Measurements from ENCODE around the gene SHOX. TPM values are rescaled to one million over a fixed set of nuclear protein-coding genes. Genes with fewer than 3 reads are reported as not detected.

Gene SHOX
- under 1 TPM in 2 of 3 donors, not detected in 1; 0.12 to 0.22 TPM for total RNA-seq
- long read RNA-seq, donor 1 = 0 reads
- long read RNA-seq, donor 2 = 0 reads

DNA sequence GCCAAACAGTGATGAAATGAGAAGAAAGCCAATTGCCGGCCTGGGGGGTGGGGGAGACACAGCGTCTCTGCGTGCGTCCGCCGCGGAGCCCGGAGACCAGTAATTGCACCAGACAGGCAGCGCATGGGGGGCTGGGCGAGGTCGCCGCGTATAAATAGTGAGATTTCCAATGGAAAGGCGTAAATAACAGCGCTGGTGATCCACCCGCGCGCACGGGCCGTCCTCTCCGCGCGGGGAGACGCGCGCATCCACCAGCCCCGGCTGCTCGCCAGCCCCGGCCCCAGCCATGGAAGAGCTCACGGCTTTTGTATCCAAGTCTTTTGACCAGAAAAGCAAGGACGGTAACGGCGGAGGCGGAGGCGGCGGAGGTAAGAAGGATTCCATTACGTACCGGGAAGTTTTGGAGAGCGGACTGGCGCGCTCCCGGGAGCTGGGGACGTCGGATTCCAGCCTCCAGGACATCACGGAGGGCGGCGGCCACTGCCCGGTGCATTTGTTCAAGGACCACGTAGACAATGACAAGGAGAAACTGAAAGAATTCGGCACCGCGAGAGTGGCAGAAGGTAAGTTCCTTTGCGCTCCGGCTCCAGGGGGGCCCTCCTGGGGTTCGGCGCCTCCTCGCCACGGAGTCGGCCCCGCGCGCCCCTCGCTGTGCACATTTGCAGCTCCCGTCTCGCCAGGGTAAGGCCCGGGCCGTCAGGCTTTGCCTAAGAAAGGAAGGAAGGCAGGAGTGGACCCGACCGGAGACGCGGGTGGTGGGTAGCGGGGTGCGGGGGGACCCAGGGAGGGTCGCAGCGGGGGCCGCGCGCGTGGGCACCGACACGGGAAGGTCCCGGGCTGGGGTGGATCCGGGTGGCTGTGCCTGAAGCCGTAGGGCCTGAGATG is at the start of gene SHOX:
SHOX (plus strand) TSS at position 180 of the 885 bp plus-strand sequence; CDS start at position 287, 107 bp downstream.
- intact Hi-C loops (cut with DNase I, micrococcal nuclease) = no loop called here

GRCh38 chrX:581066-581465 is 49.5 kb upstream of the SHOX start:
- H3K36me3 ChIP-seq (ENCODE audit: low read depth) = no peaks in the 10 kb centered on the region
- TF ChIP-seq, protein P1, sequence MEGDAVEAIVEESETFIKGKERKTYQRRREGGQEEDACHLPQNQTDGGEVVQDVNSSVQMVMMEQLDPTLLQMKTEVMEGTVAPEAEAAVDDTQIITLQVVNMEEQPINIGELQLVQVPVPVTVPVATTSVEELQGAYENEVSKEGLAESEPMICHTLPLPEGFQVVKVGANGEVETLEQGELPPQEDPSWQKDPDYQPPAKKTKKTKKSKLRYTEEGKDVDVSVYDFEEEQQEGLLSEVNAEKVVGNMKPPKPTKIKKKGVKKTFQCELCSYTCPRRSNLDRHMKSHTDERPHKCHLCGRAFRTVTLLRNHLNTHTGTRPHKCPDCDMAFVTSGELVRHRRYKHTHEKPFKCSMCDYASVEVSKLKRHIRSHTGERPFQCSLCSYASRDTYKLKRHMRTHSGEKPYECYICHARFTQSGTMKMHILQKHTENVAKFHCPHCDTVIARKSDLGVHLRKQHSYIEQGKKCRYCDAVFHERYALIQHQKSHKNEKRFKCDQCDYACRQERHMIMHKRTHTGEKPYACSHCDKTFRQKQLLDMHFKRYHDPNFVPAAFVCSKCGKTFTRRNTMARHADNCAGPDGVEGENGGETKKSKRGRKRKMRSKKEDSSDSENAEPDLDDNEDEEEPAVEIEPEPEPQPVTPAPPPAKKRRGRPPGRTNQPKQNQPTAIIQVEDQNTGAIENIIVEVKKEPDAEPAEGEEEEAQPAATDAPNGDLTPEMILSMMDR (IDR thresholded peaks at IDR 0.05) = no peak
- DNase-seq = no peak
- no peak for ATAC-seq
- intact Hi-C loops (cut with DNase I, micrococcal nuclease) = no loop called here
- H3K4me3 ChIP-seq = no peak overlapping the region
- no peaks in the 10 kb centered on the region for H3K4me1 ChIP-seq (ENCODE audit: low read depth)
- H3K9me3 ChIP-seq = no peaks in the 10 kb centered on the region

More for the DNA sequence above, at the start of gene SHOX:
- H3K36me3 ChIP-seq (ENCODE audit: low read depth) = no peaks in the 10 kb centered on the region
- H3K4me1 ChIP-seq (ENCODE audit: low read depth) = no peaks in the 10 kb centered on the region
- DNase-seq = peak in 1 of 3 donors; percentile 17
- no peak within 1 kb of the TSS for H3K4me3 ChIP-seq
- TF ChIP-seq, protein P1 (IDR thresholded peaks at IDR 0.05) = no peak
- H3K9me3 ChIP-seq = no peaks in the 10 kb centered on the region
- no peak for ATAC-seq

DNA sequence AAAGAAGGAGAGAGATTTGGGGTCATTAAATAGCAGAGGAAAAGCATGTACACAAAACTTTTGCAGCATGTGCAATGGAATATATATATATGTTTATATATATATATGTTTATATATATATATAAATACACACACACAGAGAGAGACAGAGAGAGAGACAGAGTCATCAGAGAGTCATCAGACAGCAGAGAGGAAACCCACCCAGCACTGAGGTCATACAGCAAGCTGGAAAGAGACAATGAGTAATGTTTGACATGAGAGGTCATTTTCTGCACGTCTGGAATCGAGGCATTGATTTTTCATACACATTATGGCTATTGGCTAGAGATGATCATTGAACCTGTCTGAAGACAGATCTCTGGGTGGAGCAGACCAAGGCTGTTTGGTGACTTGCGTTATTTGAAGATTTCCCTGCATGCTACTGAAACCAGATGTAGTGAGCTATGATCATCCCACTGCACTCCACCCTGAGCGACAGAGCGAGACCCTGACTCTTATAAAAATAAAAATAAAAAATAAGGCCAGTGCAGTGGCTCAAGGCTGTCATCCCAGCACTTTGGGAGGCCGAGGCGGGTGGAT is 48.8 kb upstream of the SHOX start:
- ATAC-seq (no peak), DNase-seq (no peak)
- intact Hi-C loops (cut with DNase I, micrococcal nuclease) = no loop called here
- Histone ChIP-seq H3K4me1 (ENCODE audit: low read depth) (no peaks in the 10 kb centered on the region), H3K9me3 (no peaks in the 10 kb centered on the region), H3K4me3 (no peak overlapping the region), H3K36me3 (ENCODE audit: low read depth) (no peaks in the 10 kb centered on the region)
- TF ChIP-seq, protein P1 (IDR thresholded peaks at IDR 0.05) = no peak

GRCh38 chrX:584572-584971 is 46.0 kb upstream of the SHOX start:
- no peaks in the 10 kb centered on the region for H3K36me3 ChIP-seq (ENCODE audit: low read depth)
- intact Hi-C loops (cut with DNase I, micrococcal nuclease) = no loop called here
- no peak overlapping the region for H3K4me3 ChIP-seq
- no peaks in the 10 kb centered on the region for H3K9me3 ChIP-seq
- TF ChIP-seq, protein P1 (IDR thresholded peaks at IDR 0.05) = no peak
- H3K4me1 ChIP-seq (ENCODE audit: low read depth) = no peaks in the 10 kb centered on the region
- no peak for ATAC-seq
- no peak for DNase-seq

DNA sequence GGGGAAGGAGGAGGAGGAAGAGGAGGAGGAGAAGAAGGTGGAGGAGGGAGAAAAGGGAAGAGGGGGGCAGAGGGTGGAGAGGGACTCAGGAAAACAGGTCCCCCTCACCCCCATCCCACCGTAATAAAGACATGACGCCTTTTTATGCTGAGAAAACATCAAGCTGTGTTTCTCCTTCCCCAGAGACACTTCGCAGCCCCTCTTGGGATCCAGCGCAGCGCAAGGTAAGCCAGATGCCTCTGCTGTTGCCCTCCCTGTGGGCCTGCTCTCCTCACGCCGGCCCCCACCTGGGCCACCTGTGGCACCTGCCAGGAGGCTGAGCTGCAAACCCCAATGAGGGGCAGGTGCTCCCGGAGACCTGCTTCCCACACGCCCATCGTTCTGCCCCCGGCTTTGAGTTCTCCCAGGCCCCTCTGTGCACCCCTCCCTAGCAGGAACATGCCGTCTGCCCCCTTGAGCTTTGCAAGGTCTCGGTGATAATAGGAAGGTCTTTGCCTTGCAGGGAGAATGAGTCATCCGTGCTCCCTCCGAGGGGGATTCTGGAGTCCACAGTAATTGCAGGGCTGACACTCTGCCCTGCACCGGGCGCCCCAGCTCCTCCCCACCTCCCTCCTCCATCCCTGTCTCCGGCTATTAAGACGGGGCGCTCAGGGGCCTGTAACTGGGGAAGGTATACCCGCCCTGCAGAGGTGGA is 45.3 kb upstream of the SHOX start:
- Histone ChIP-seq H3K9me3 (no peaks in the 10 kb centered on the region), H3K4me1 (ENCODE audit: low read depth) (no peaks in the 10 kb centered on the region), H3K4me3 (no peak overlapping the region), H3K36me3 (ENCODE audit: low read depth) (no peaks in the 10 kb centered on the region)
- intact Hi-C loops (cut with DNase I, micrococcal nuclease) = no loop called here
- no peak for DNase-seq
- ATAC-seq = no peak
- TF ChIP-seq, protein P1 (IDR thresholded peaks at IDR 0.05) = no peak
